Stimulated activated CD8-positive, alpha-beta memory T cell treated with anti-CD3 and anti-CD28 coated beads, Interleukin-15, amount 100 ng/mL, for 24 hours (primary cell): ENCODE data around the gene PITPNC1.
"Not testable (repeated sequence)": the region's sequence is repeated elsewhere in the genome, so short reads cannot be mapped to it uniquely, and the experiment has no call there.

ENCODE experiments used
- DNase-seq: peaks from one replicate; pipeline ENCODE4 v3.0.0-alpha.2; 2020; ENCODE audit warnings: low read depth

Gene PITPNC1

GRCh38 chr17:67651218-67651579 is 274.1 kb downstream of the PITPNC1 start:
- DNase-seq: not testable (repeated sequence)

- DNase-seq: no peak
Observed at GRCh38 chr17:67652433-67652832, 275.4 kb downstream of the PITPNC1 start.

- DNase-seq: no peak
Observed at GRCh38 chr17:67655478-67656148, 278.5 kb downstream of the PITPNC1 start.

GRCh38 chr17:67656494-67657203 is 279.6 kb downstream of the PITPNC1 start:
- DNase-seq: no peak

GRCh38 chr17:67657596-67657995 is 280.5 kb downstream of the PITPNC1 start:
- no peak for DNase-seq

- no peak for DNase-seq
Observed at GRCh38 chr17:67658265-67658664, 281.2 kb downstream of the PITPNC1 start.

GRCh38 chr17:67659028-67659427 is 281.9 kb downstream of the PITPNC1 start:
- no peak for DNase-seq

GRCh38 chr17:67662712-67663111 is 285.6 kb downstream of the PITPNC1 start:
- DNase-seq: no peak

- no peak for DNase-seq
Observed at GRCh38 chr17:67663457-67663856, 286.4 kb downstream of the PITPNC1 start.

- DNase-seq: no peak
Observed at GRCh38 chr17:67666028-67666427, 288.9 kb downstream of the PITPNC1 start.

- DNase-seq: no peak
Observed at GRCh38 chr17:67666710-67667109, 289.6 kb downstream of the PITPNC1 start.

- DNase-seq: no peak
Observed at GRCh38 chr17:67671493-67671892, 294.4 kb downstream of the PITPNC1 start.

- DNase-seq: no peak
Observed at GRCh38 chr17:67672592-67673335, 295.7 kb downstream of the PITPNC1 start.

GRCh38 chr17:67675481-67675880 is 298.4 kb downstream of the PITPNC1 start:
- DNase-seq: no peak

GRCh38 chr17:67676305-67676704 is 299.2 kb downstream of the PITPNC1 start:
- no peak for DNase-seq

- DNase-seq: no peak
Observed at GRCh38 chr17:67678414-67678813, 301.3 kb downstream of the PITPNC1 start.

GRCh38 chr17:67679225-67679624 is 302.1 kb downstream of the PITPNC1 start:
- no peak for DNase-seq

GRCh38 chr17:67679721-67680120 is 302.6 kb downstream of the PITPNC1 start:
- no peak for DNase-seq

GRCh38 chr17:67680445-67681224 is 303.6 kb downstream of the PITPNC1 start:
- DNase-seq: no peak

- DNase-seq: no peak
Observed at GRCh38 chr17:67682196-67682595, 305.1 kb downstream of the PITPNC1 start.

- DNase-seq: no peak
Observed at GRCh38 chr17:67685351-67685750, 308.3 kb downstream of the PITPNC1 start.

GRCh38 chr17:67686241-67686640 is 309.2 kb downstream of the PITPNC1 start:
- no peak for DNase-seq
